Spleen (tissue), 11 donors: ENCODE results near the gene MAMLD1. TPM values are rescaled to one million over a fixed set of nuclear protein-coding genes. Genes with fewer than 3 reads are reported as not detected.

ENCODE experiments used
- DNase-seq: peaks from one replicate; pipeline ENCODE4 v3.0.0-alpha.2; 2020
- H3K27ac ChIP-seq, 8 donors: fragments of 200-600 bp; sonication (generic) in 7 of 8; 1 replicate in 4 of 8; 2 replicates in 4 of 8; pipeline versions ENCODE4 v1.5.0 to v1.8.0; 2016 to 2021; ENCODE audit warnings: inconsistent platforms in 4 of 8, mild to moderate bottlenecking in 4 of 8, moderate library complexity in 1 of 8
- H3K27me3 ChIP-seq, 7 donors: fragments of 200-600 bp; sonication (generic) in 6 of 7; replicated peaks in 1 of 7; 1 replicate in 4 of 7; 2 replicates in 3 of 7; pipeline versions ENCODE4 v1.5.0 to v1.8.0; 2016 to 2021; ENCODE audit warnings: inconsistent platforms in 3 of 7, mild to moderate bottlenecking in 1 of 7
- H3K36me3 ChIP-seq, 6 donors: fragments of 200-600 bp; sonication (generic) in 5 of 6; 1 replicate in 4 of 6; 2 replicates in 2 of 6; pipeline versions ENCODE4 v1.5.0 to v1.8.0; 2016 to 2021; ENCODE audit warnings: inconsistent platforms in 2 of 6
- H3K4me1 ChIP-seq, 6 donors: fragments of 200-600 bp; sonication (generic) in 5 of 6; 1 replicate in 3 of 6; 2 replicates in 3 of 6; pipeline versions ENCODE4 v1.5.0 to v1.8.0; 2016 to 2021; ENCODE audit warnings: inconsistent platforms in 3 of 6
- H3K4me3 ChIP-seq, 8 donors: fragments of 200-600 bp; sonication (generic) in 7 of 8; 1 replicate in 4 of 8; 2 replicates in 4 of 8; pipeline versions ENCODE4 v1.5.0 to v1.8.0; 2016 to 2021; ENCODE audit warnings: inconsistent platforms in 4 of 8, mild to moderate bottlenecking in 4 of 8, moderate library complexity in 2 of 8
- H3K9me3 ChIP-seq, 8 donors: fragments of 200-600 bp; sonication (generic) in 7 of 8; 1 replicate in 4 of 8; 2 replicates in 4 of 8; pipeline versions ENCODE4 v1.5.0 to v1.8.0; 2016 to 2021; ENCODE audit warnings: inconsistent platforms in 4 of 8
- CTCF ChIP-seq, 11 experiments: fragments of 200-600 bp in 7 of 11; fragments of 450-650 bp in 4 of 11; sonication (generic) in 4 of 11; IDR thresholded peaks in 8 of 11; conservative IDR thresholded peaks in 3 of 11; 1 replicate in 7 of 11; 2 replicates in 4 of 11; pipeline versions ENCODE4 v1.4.0 to v1.8.0; 2016 to 2021; ENCODE audit warnings: antibody characterized with exemption in 11 of 11, inconsistent platforms in 4 of 11, mild to moderate bottlenecking in 1 of 11
- POLR2A ChIP-seq, 3 donors: fragments of 450-650 bp; IDR thresholded peaks; one replicate each; pipeline ENCODE4 v1.5.1; 2017; ENCODE audit warnings: antibody characterized with exemption in 3 of 3, mild to moderate bottlenecking in 1 of 3
- POLR2AphosphoS5 ChIP-seq, 3 donors: sonication (generic); formaldehyde crosslinking; IDR thresholded peaks; one replicate each; pipeline ENCODE4 v1.5.1; 2017; ENCODE audit warnings: antibody characterized with exemption in 3 of 3
- WGBS, 5 donors: extraction: QIAGEN DNeasy Blood & Tissue Kit in 3 of 5; methylation state at CpG; one replicate each; pipeline versions ENCODE4 v1.1.5 to v1.1.7; 2013 to 2018; 5-methylcytosine and 5-hydroxymethylcytosine counted together
- intact Hi-C: fragments of 100-400 bp; cut with DNase I; formaldehyde crosslinking; loops from one replicate; pipeline ENCODE4 v1.15.0; 2023; ENCODE audit warnings: low total_unique reads
- polyA plus RNA-seq, 3 donors: library from polyadenylated mRNA; stranded (reverse); fragments of 200-250 nt; gene quantifications; one replicate each; pipeline ENCODE4 v1.2.1, GENCODE V29; 2013
- total RNA-seq, 7 donors: library from RNA; depleted of rRNA in 3 of 7; stranded (reverse); fragments of >200 nt in 3 of 7; fragmentation: NEBNext Ultra II Directional in 4 of 7; extraction: Animal tissue kit (Norgen Biotek cat#: 25700) in 4 of 7; gene quantifications; one replicate each; pipeline versions ENCODE4 v1.1.0 to v1.2.1, GENCODE V29; 2016 to 2021
- donor health status: healthy with polysubstance abuse.
- donor health status: DM: no; HTN: no; CAD: no; lungs with moderate emphysema.
- donor health status: DM: no; HTN: no; CAD: no.
- donor health status: Bipolar disorder and iron deficiency.
- donor health status: healthy.
- donor health status: DM: no; HTN: no; CAD: no.
- donor health status: DM: yes; HTN: yes; CAD: no.

Gene MAMLD1
- total and polyA plus RNA-seq, 10 donors: 1.2 to 7.3 (median 3.7) TPM

- no peak overlapping the region for H3K27ac ChIP-seq
- H3K27me3 ChIP-seq: no peaks in the 10 kb centered on the region
- H3K9me3 ChIP-seq: no peaks in the 10 kb centered on the region
- H3K4me3 ChIP-seq: no peak overlapping the region
- no peaks in the 10 kb centered on the region for H3K36me3 ChIP-seq
- intact Hi-C loops: no loop called here
- H3K4me1 ChIP-seq: peaks cover 0 to 15% (median 8%) of the 10 kb centered on the region in 6 donors
- DNase-seq: no peak
- WGBS, 5 donors: 46 to 71% (median 55%) methylated on average over 5 to 6 of the region's 6 CpGs
- TF ChIP-seq POLR2A (IDR thresholded peaks at IDR 0.05): no peak
- no peak for TF ChIP-seq POLR2AphosphoS5 (IDR thresholded peaks at IDR 0.05)
- TF ChIP-seq CTCF (IDR thresholded peaks at IDR 0.05 in 8 of 11, conservative IDR thresholded peaks at IDR 0.05 in 3 of 11): no peak
Measured at GRCh38 chrX:150482537-150483206, 119.6 kb downstream of the MAMLD1 start.

- H3K27me3 ChIP-seq: no peaks in the 10 kb centered on the region
- DNase-seq: no peak
- WGBS, 5 donors: 71 to 92% (median 80%) methylated on average over 8 of the region's 8 CpGs
- H3K9me3 ChIP-seq: no peaks in the 10 kb centered on the region
- TF ChIP-seq CTCF (IDR thresholded peaks at IDR 0.05 in 8 of 11, conservative IDR thresholded peaks at IDR 0.05 in 3 of 11) (no peak), POLR2AphosphoS5 (IDR thresholded peaks at IDR 0.05) (no peak), POLR2A (IDR thresholded peaks at IDR 0.05) (no peak)
- peaks cover 0 to 7% (median under 1%) of the 10 kb centered on the region in 6 donors for H3K4me1 ChIP-seq
- intact Hi-C loops: no loop called here
- H3K4me3 ChIP-seq: no peak overlapping the region
- no peak overlapping the region for H3K27ac ChIP-seq
- no peaks in the 10 kb centered on the region for H3K36me3 ChIP-seq
Measured at GRCh38 chrX:150483356-150483985, 120.4 kb downstream of the MAMLD1 start.

GRCh38 chrX:150486011-150486410 is 122.9 kb downstream of the MAMLD1 start:
- WGBS, 5 donors: 44 to 75% (median 64%) methylated on average over 3 of the region's 3 CpGs
- TF ChIP-seq POLR2A (IDR thresholded peaks at IDR 0.05) (no peak), CTCF (IDR thresholded peaks at IDR 0.05 in 8 of 11, conservative IDR thresholded peaks at IDR 0.05 in 3 of 11) (peak; percentile 19 to 69 (median 53))
- H3K9me3 ChIP-seq: no peaks in the 10 kb centered on the region
- intact Hi-C loops: no loop called here
- H3K27me3 ChIP-seq: no peaks in the 10 kb centered on the region
- DNase-seq: no peak
- no peak overlapping the region for H3K27ac ChIP-seq
- H3K4me1 ChIP-seq: no peaks in the 10 kb centered on the region
- no peaks in the 10 kb centered on the region for H3K36me3 ChIP-seq
- no peak overlapping the region for H3K4me3 ChIP-seq

- H3K27me3 ChIP-seq: no peaks in the 10 kb centered on the region
- TF ChIP-seq CTCF (IDR thresholded peaks at IDR 0.05 in 8 of 11, conservative IDR thresholded peaks at IDR 0.05 in 3 of 11): no peak
- no peak for TF ChIP-seq POLR2AphosphoS5 (IDR thresholded peaks at IDR 0.05)
- TF ChIP-seq POLR2A (IDR thresholded peaks at IDR 0.05): no peak
- no peaks in the 10 kb centered on the region for H3K9me3 ChIP-seq
- H3K36me3 ChIP-seq: no peaks in the 10 kb centered on the region
- H3K27ac ChIP-seq: no peak overlapping the region
- no peak for DNase-seq
- intact Hi-C loops: no loop called here
- H3K4me1 ChIP-seq: no peaks in the 10 kb centered on the region
- no peak overlapping the region for H3K4me3 ChIP-seq
- WGBS, 5 donors: 68 to 91% (median 75%) methylated on average over 5 of the region's 5 CpGs
Measured at GRCh38 chrX:150487369-150488094, 124.4 kb downstream of the MAMLD1 start.
